ENCODE results near the gene ELF1. TPM values are rescaled to one million over a fixed set of nuclear protein-coding genes. Genes with fewer than 3 reads are reported as not detected.

Gene ELF1
- 100 to 1,000 TPM in 1 of 3 donors, 10 to 100 TPM in 2; 80.2 to 111 (median 96.8) TPM for total RNA-seq
- long read RNA-seq, donor 1, partial matches to known transcripts: 10 of 45 reads
- long read RNA-seq, donor 1, other reads (novel, unspliced or antisense): 33 of 45 reads
- long read RNA-seq, donor 2, partial matches to known transcripts: 23 of 32 reads
- long read RNA-seq, donor 2, other reads (novel, unspliced or antisense): 6 of 32 reads

DNA sequence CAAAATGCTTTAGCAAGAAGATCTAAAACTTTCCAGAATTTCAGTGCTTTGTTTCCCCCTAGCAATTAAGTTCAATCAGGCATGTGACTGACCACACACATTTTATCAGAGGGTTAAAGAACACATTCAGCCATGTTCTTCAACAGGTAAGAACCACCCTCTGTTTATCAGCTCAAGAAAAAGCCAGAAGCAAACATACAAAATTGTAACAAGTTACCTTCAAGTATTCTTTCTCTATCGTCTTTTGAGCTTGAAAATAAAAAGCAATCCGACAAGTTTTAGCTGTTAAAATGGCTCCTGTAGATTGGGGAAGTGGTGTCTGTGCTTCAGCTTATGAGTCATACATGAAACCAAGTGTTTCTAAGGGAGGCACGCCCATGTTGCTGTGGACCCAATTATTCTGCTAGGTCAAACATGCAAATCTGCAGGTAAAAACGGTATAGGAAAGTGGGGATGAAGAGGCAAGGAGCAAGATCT lies at the start of gene ELF1:
ELF1 (minus strand) TSS at position 306 of the 477 bp plus-strand sequence. CDS start 37,262 bp downstream, outside the sequence.
- H3K36me3 ChIP-seq (ENCODE audit: low read depth): no peaks in the 10 kb centered on the region
- H3K4me1 ChIP-seq (ENCODE audit: low read depth): peaks cover 30% of the 10 kb centered on the region
- H3K9me3 ChIP-seq: no peaks in the 10 kb centered on the region
- peak; percentile 94 for ATAC-seq
- peak within 1 kb of the TSS; percentile 23 for H3K4me3 ChIP-seq
- intact Hi-C loops (cut with DNase I, micrococcal nuclease): loop anchor here in 1 of 2 donors (5.0 kb wide), 1 partner anchor 38 kb away; no protein-coding TSS in a partner anchor
- TF ChIP-seq, protein P1, sequence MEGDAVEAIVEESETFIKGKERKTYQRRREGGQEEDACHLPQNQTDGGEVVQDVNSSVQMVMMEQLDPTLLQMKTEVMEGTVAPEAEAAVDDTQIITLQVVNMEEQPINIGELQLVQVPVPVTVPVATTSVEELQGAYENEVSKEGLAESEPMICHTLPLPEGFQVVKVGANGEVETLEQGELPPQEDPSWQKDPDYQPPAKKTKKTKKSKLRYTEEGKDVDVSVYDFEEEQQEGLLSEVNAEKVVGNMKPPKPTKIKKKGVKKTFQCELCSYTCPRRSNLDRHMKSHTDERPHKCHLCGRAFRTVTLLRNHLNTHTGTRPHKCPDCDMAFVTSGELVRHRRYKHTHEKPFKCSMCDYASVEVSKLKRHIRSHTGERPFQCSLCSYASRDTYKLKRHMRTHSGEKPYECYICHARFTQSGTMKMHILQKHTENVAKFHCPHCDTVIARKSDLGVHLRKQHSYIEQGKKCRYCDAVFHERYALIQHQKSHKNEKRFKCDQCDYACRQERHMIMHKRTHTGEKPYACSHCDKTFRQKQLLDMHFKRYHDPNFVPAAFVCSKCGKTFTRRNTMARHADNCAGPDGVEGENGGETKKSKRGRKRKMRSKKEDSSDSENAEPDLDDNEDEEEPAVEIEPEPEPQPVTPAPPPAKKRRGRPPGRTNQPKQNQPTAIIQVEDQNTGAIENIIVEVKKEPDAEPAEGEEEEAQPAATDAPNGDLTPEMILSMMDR (IDR thresholded peaks at IDR 0.05): no peak
- peak in 2 of 3 donors; percentile 51 to 83 for DNase-seq

DNA sequence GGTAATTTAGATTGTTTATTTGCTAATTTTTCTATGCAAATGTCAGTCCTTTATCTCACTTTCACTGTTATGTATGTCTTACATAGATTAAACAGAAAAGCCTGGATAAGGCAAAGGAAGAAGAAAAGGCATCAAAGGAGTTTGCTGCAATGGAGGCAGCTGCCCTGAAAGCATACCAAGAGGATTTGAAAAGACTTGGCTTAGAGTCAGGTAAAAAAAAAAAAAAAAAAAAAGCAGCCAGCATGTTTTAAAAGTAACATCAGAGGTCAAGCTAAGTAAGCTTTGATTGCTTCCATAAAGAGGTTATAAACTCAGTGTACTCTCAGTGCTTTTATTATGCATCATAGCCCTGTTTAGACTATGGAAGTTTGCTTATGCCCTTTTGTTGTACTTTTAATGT lies 46.0 kb upstream of the ELF1 start:
- ATAC-seq (peak; percentile 26), DNase-seq (no peak)
- Histone ChIP-seq H3K4me3 (no peak overlapping the region), H3K36me3 (ENCODE audit: low read depth) (no peaks in the 10 kb centered on the region), H3K4me1 (ENCODE audit: low read depth) (peaks cover 25% of the 10 kb centered on the region), H3K9me3 (no peaks in the 10 kb centered on the region)
- intact Hi-C loops (cut with DNase I, micrococcal nuclease): no loop called here
- TF ChIP-seq, protein P1 (IDR thresholded peaks at IDR 0.05): no peak

DNA sequence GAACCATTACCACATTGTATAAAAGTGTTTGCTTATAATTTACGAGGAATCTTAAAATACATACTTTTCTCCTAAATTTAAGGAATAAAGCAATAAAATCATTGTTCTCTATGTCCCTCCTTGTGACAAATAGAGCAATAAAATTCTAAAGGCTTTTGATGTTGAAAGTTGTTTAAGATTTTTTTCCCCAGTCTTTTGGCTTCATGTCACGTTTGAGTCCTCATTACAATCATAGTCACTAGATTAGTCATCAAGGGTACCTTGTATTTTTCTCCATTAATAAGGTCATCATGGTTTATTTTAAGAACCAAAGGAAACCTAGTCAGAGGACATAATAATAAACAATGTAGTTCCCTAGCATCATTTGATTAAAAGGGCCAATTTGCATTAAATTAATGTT lies 45.4 kb upstream of the ELF1 start:
- intact Hi-C loops (cut with DNase I, micrococcal nuclease): no loop called here
- no peaks in the 10 kb centered on the region for H3K9me3 ChIP-seq
- ATAC-seq (no peak), DNase-seq (no peak)
- H3K36me3 ChIP-seq (ENCODE audit: low read depth): no peaks in the 10 kb centered on the region
- no peak overlapping the region for H3K4me3 ChIP-seq
- peaks cover 25% of the 10 kb centered on the region for H3K4me1 ChIP-seq (ENCODE audit: low read depth)
- TF ChIP-seq, protein P1 (IDR thresholded peaks at IDR 0.05): no peak

DNA sequence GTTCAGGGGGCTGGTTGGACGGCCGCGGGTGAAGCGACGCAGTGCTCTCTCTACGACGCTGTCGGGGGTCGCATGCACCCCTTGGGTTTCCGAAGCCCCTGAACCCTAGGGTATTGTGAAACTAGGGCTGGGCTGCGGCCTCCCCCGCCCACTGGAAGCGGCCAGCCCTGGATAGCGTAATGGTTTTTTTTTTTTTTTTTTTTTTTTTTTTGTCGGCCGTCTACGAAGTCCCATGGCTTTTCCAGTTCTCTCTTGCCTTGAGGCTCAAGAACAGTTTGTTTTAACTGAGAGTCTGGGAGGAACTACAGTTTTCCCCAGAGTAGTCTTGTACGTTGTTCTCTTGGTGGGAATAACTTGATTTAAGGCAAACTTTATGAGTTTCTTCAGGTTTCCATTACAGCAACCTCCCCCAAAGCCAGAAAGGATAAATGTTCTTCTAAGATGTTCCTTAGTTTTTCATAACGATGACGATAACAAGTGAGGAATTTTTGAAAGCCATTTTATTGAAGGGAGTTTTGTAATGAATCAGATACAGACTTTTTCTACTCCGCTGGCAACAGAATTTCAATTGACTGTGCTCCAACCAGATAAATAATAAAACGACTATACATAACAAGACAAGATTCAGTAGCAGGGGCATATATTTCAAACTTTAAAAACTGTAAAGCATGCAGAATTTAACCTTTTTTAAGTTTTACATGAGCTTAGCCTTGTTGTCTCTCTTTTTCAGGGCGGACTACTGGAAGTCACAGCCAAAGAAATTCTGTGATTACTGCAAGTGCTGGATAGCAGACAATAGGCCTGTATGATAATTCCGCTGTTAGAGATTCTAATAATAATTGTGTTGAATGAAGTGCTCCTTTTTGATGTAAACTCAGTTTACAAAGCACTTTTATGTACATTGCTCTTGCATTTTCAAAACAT lies 43.1 kb upstream of the ELF1 start:
- H3K36me3 ChIP-seq (ENCODE audit: low read depth): no peaks in the 10 kb centered on the region
- TF ChIP-seq, protein P1 (IDR thresholded peaks at IDR 0.05): no peak
- no peaks in the 10 kb centered on the region for H3K9me3 ChIP-seq
- DNase-seq: no peak
- peaks cover 44% of the 10 kb centered on the region for H3K4me1 ChIP-seq (ENCODE audit: low read depth)
- H3K4me3 ChIP-seq: peak overlapping the region; percentile 76
- ATAC-seq: peak; percentile 39
- intact Hi-C loops (cut with DNase I, micrococcal nuclease): no loop called here

DNA sequence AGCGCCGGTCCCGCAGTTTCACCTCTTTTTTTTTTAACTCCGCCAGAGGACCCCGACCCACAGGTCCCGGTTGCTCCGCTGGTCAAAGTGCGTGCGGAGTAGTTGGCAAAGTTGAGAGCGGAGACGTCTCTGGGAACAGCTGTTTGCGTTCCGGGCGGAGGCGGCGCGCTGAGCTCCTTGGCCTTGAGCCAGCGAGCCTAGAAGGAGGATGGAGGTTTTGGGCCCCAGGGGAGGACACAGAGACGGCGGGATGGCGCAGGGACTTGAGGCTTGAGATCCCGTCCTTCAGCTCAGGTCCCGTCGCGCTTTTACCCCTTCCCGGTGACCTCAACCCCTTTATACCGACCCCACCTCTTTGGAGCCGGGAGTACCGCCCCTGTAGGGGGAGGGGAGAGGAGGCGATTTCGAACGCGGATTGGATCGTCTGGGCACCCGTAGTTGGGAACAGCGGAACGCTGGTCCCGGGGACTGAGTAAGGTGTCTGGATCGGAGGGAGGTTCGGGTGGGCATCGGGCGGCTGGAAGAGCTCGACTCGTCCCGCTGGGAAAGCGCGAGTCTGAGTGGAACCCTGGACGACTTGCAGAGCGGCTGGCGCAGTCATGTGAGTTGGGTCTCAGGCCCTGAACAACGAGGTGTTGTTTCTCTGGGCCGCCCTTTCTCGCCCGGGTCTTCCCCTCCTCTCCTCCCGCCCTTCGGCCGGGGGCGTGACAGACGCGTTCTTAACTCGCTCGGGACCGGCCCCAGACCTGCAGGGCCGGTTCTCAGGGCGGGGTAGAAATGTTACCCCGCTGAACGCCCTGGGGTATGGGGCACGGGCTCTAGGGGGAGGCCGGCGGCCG lies 42.2 kb upstream of the ELF1 start, which contains the start of gene WBP4:
WBP4 (plus strand) TSS at position 435 of the 839 bp plus-strand sequence; CDS start at position 600, 165 bp downstream.
- Histone ChIP-seq H3K9me3 (no peaks in the 10 kb centered on the region), H3K4me1 (ENCODE audit: low read depth) (peaks cover 51% of the 10 kb centered on the region), H3K36me3 (ENCODE audit: low read depth) (no peaks in the 10 kb centered on the region), H3K4me3 (peak within 1 kb of the TSS; percentile 76)
- ATAC-seq (peak; percentile 83), DNase-seq (peak; percentile 96 to 97 (median 96))
- TF ChIP-seq, protein P1 (IDR thresholded peaks at IDR 0.05): no peak
- intact Hi-C loops (cut with DNase I, micrococcal nuclease): no loop called here
